ENCODE data around the gene PRKAR1B.
"Not testable (repeated sequence)": the region's sequence is repeated elsewhere in the genome, so short reads cannot be mapped to it uniquely, and the experiment has no call there.

PRKAR1B gene

GRCh38 chr7:628826-629225, 98.3 kb downstream of the PRKAR1B start:
- in situ Hi-C loops (cut with MboI; ENCODE audit: low sequenced_read_pairs) = no loop called here

GRCh38 chr7:628402-628763, 98.7 kb downstream of the PRKAR1B start:
- in situ Hi-C loops (cut with MboI; ENCODE audit: low sequenced_read_pairs) = no loop called here

DNA sequence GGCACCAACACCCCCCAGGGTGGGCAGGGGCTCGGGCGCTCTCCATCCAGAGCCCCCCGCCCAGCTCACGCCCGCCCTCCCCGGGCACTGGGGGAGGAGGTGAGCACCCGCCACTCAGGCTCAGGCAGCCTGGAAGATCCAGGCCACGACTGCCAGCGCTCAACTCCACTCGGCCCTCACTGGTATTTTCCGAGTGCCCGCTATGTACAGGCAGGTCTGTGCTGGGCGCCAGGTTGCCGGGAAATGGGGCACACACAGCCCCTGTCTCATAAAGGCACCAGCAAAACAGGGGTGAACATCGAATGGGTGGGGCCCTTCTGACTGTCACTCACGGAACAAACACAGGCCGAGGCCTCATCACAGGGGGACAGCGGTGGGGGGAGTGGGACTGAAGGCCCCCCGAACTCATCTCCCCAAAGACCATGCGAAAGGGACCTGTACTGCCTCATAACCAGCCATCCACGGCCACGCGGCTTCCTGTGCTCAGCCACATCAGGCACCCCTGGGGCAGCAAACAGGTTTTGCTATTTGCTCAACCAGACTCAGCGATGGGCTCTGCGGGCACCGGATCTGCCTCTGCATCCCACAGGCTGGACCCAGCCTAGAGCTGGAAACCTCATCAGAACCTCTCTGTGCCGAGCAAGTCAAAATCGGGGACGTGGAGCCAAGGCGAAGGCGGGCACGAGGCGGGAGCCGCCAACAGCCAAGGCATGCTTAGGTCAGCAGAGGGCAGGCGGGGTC, 99.2 kb downstream of the PRKAR1B start:
- in situ Hi-C loops (cut with MboI; ENCODE audit: low sequenced_read_pairs) = no loop called here

GRCh38 chr7:625376-625971, 101.6 kb downstream of the PRKAR1B start:
- in situ Hi-C loops (cut with MboI; ENCODE audit: low sequenced_read_pairs) = no loop called here

DNA sequence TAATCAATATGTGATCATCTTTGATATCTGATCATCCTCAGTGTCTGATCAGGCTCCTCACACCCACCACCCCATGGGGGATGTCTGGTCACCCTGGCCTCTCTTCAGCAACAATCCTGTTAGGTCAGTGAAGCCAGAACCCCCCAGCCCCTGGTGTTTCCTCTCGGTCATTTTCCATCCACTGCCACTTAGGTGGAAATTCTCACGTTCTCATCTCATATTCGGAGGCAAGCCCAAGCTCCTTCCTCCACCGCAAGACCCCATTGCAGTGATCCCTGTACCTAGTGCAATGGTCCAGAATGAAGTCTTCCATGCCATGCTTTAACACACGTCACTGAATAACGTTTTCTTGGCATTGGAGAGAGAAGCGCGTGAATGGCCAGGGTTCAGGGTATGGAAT, 103.6 kb downstream of the PRKAR1B start:
- in situ Hi-C loops (cut with MboI; ENCODE audit: low sequenced_read_pairs) = no loop called here

DNA sequence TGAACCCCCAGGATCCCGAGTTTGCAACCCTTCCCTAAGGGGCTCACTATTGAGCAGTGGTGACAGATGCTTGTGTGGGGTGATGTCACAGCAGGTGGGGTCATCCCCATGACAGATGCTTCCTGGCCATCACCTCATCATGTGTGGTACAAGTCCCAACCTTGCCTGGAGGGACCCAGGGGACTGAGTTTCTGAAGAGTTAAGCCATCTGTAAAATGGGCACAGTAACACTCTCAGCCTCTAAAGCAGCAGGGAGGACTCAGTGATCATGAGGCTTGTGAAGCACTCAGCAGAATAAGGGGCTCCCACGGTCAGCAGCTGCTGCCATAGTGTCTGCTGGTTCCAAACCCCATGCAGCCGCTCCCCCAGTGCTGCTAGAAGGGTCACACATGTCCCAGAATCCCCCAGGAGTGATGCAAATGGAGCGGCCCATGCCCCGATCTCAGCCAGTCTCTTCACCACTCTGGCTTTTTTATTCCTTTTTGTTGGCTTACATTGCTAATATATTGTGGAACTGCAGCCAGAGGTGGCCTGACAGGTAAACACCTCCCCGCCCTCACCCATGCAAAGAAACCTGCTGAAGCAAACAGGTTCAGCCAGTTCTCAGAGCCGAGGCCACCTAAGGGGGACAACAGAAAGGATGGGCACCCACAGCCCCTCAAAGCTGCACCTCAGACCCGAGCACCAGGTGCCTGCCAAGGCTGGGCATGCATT, 105.4 kb downstream of the PRKAR1B start:
- in situ Hi-C loops (cut with MboI; ENCODE audit: low sequenced_read_pairs) = no loop called here

DNA sequence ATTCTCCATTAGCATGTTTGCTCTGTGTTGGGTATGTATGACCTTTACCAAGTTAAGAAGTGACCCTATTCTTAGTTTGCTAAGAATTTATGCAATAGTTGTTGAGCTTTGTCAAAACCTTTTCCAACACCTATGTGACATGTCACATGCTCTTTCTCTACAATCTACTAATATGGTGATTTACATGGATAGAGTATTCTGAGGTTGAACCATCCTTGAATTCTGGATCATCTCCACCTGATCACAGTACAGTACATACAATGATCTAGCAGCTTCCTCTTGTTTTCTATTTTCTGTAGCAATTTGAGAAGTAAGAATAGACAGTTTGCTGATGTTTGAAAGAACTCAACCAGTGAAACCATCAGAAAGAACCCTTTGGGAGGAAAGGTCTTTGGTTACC, 106.2 kb downstream of the PRKAR1B start:
- in situ Hi-C loops (cut with MboI; ENCODE audit: low sequenced_read_pairs) = no loop called here

DNA sequence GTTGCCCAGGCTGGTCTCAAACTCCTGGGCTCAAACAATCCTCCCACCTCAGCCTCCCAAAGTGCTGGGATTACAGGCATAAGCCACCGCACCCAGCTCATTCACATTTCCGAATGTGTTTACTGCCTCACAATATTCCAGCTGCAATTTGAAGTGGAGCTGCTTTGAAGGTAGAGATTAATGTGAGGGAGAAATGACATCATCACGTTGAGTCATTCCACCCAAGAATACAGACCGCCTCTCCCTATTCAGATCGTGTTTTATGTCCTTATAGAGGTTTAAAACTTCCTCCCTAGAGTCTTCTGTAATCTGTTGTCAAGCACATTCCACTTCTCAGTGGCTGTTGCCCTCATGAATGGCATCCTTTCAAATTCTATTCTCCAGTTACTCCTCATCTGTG, 107.0 kb downstream of the PRKAR1B start:
- in situ Hi-C loops (cut with MboI; ENCODE audit: low sequenced_read_pairs) = no loop called here

DNA sequence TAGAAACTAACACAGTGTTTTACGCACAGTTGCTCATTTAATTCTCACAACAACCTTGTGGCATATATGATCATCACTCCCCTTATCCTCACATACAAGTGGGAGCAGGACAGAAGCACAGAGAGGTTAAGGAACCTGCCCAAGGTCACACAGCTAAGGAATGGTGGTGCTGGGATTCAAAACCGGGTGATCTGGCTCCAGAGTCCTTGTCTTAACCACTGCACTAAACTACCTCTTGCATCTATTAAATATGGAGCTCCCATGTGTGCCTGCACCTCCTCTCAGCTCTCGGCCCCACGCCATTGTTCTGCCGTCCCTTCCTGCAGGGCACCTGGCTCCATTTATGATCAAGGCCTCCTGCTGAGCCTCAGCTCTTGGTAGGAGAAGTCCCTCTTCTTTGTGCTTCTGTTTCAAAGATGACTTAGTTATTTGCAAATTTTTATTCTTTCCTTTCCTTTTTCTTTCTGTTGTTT, 107.7 kb downstream of the PRKAR1B start:
- in situ Hi-C loops (cut with MboI; ENCODE audit: low sequenced_read_pairs) = no loop called here

- in situ Hi-C loops (cut with MboI; ENCODE audit: low sequenced_read_pairs) = no loop called here
Observed at GRCh38 chr7:618539-619367, 108.3 kb downstream of the PRKAR1B start.

- in situ Hi-C loops (cut with MboI; ENCODE audit: low sequenced_read_pairs) = no loop called here
Observed at GRCh38 chr7:617614-618538, 109.2 kb downstream of the PRKAR1B start.

- in situ Hi-C loops (cut with MboI; ENCODE audit: low sequenced_read_pairs) = no loop called here
Observed at GRCh38 chr7:613442-614140, 113.5 kb downstream of the PRKAR1B start.

DNA sequence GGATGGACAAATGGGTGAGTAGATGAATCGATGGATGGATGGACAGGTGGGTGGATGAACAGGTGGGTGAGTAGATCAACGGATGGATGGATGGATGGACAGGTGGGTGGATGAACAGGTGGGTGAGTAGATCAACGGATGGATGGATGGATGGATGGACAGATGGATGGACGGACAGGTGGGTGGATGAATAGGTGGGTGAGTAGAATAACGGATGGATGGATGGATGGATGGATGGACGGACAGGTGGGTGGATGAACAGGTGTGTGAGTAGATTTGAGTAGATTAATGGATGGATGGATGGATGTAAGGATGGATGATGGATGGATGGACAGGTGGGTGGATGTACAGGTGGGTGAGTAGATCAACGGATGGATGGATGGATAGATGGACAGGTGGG, 115.2 kb downstream of the PRKAR1B start:
- in situ Hi-C loops (cut with MboI; ENCODE audit: low sequenced_read_pairs) = not testable (repeated sequence)

- in situ Hi-C loops (cut with MboI; ENCODE audit: low sequenced_read_pairs) = no loop called here
Observed at GRCh38 chr7:611281-611810, 115.7 kb downstream of the PRKAR1B start.

DNA sequence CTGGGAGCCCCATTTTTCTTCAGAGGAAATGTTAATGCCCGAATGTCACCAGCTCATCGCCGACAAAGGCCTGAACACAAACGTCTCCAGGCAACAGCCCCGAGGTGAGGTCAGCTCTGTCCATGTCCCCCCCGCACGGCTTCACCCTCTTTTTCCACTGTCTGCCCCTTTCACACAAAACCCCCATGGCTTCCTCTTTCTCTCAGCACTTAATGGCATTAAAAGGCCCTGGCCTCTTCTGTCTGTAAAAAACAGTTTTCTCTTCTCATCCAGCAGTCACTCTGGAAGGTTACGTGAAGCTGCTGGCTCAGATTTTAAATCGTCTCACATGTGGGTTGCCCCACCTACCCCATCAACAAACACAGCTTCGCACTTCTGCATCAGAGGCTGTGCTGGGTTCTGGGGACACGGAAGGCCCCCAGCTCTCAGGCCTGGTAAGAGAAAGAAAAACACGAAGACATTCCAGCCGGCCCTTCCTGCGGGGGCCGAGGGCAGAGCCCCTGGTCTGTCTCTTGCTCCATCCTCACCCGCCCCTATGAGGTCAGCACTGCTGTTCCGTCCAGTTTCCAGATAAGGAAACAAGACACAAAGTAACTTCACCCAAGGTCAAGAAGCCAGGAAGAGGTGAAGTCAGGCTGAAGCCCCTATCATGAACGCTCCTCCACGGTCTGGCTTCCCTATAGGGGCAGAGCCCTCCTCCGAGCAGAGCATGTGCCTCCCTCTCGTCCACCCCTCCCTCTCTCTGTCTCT, 116.4 kb downstream of the PRKAR1B start:
- in situ Hi-C loops (cut with MboI; ENCODE audit: low sequenced_read_pairs) = no loop called here

DNA sequence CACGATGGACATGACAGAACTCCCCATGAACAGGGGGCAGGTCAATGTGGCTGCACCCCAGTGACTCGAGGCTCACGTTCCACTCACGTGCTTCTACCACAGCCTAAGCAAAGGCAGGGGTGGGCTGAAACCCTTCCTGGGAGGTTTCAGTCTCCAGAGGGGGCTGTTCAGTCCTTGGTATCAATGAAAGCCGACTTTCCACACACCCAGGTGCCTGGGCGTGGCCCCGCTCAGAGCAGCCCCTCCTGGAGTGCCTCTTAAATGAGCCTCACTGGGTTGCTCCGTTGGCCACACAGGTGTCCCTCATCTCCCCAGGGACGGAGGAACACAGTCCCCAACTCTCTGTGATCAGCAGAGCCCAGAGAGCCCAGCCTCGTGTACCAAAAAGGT, 116.9 kb downstream of the PRKAR1B start:
- in situ Hi-C loops (cut with MboI; ENCODE audit: low sequenced_read_pairs) = no loop called here

- in situ Hi-C loops (cut with MboI; ENCODE audit: low sequenced_read_pairs) = no loop called here
Observed at GRCh38 chr7:609365-609764, 117.7 kb downstream of the PRKAR1B start.

DNA sequence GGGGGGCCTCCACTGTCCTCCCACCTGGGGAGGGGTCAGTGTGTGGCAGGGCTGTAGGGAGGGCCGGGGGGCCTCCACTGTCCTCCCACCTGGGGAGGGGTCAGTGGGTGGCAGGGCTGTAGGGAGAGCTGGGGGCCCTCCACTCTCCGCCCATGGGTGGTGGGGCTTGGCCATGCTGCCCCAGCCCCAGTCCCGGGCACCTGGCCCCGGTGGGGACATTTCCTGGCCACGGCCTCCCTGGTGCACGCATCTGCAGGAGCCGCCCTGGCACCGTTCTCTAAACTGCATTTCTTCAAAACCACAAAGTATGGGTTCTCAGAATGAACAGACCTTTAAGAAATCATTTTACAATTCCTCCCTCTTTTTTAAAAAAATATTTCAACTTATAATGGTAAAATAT, 118.1 kb downstream of the PRKAR1B start:
- in situ Hi-C loops (cut with MboI; ENCODE audit: low sequenced_read_pairs) = no loop called here

DNA sequence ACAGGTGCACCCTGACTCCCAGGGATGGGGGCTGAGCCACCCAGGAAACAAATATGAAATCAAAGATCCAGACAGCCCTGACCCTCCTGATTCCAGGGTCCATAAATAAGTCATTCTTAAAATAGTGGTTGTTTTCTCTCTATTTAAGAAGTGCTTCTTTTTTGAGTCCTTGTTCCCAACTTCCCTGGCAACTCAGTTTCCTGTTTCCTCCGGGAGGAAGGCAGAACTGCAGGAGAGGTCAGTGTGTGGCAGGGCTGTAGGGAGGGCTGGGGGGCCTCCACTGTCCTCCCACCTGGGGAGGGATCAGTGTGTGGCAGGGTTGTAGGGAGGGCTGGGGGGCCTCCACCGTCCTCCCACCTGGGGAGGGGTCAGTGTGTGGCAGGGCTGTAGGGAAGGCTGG, 118.7 kb downstream of the PRKAR1B start:
- in situ Hi-C loops (cut with MboI; ENCODE audit: low sequenced_read_pairs) = no loop called here

Measured in HL-60/S4 (cell line).